Activated CD4-positive, alpha-beta T cell treated with anti-CD3 and anti-CD28 coated beads, Interleukin-10, Interleukin-2, amounts not matched to agents 100 ng/mL and 50 ng/mL, durations not matched to agents 16 hours and 8 hours (primary cell): ENCODE data around the gene EXTL1.

ENCODE experiments used
- DNase-seq: peaks from one replicate; pipeline ENCODE4 v3.0.0-alpha.2; 2020

Gene EXTL1

GRCh38 chr1:26075421-26076144 lies 54.0 kb downstream of the EXTL1 start:
- no peak for DNase-seq

GRCh38 chr1:26077524-26077923 lies 55.9 kb downstream of the EXTL1 start:
- no peak for DNase-seq

- DNase-seq, result no peak
Measured at GRCh38 chr1:26078286-26079177, 57.0 kb downstream of the EXTL1 start.

GRCh38 chr1:26079178-26079563 lies 57.6 kb downstream of the EXTL1 start:
- DNase-seq, result no peak

GRCh38 chr1:26079960-26080814 lies 58.6 kb downstream of the EXTL1 start:
- DNase-seq, result no peak

- DNase-seq, result no peak
Measured at GRCh38 chr1:26081267-26082019, 59.9 kb downstream of the EXTL1 start.

GRCh38 chr1:26082020-26082350 lies 60.4 kb downstream of the EXTL1 start:
- no peak for DNase-seq

- DNase-seq, result no peak
Measured at GRCh38 chr1:26083208-26083607, 61.6 kb downstream of the EXTL1 start.

- DNase-seq, result no peak
Measured at GRCh38 chr1:26084091-26084561, 62.6 kb downstream of the EXTL1 start.

- DNase-seq, result no peak
Measured at GRCh38 chr1:26084844-26085243, 63.3 kb downstream of the EXTL1 start.
